ENCODE results near the gene COX18.

The COX18 gene

DNA sequence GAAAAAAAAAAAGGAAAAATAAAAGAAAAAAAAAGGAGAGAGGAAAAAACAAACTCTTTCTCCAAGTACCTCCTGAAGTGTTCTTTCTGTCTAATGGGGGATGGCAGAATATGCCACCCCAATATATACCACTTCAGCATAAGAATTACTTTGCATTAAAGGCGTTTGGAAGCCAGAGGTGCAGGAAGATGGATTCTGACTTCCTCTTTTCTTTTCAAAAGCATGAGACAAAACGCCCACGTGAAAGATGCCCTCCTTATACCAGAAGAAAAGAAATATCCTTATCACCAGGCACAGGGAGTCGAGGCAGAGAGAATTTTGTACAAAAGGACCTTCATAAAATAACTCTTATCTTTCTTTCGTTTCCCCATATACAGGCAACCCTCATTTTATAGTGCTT is 40.9 kb downstream of the COX18 start:
- DNase-seq (ENCODE audit: insufficient read length, low spot score) = no peak
- TF ChIP-seq SPI1 (IDR thresholded peaks at IDR 0.05; ENCODE audit: low read depth, low read length) (peak; percentile 80), POU2F2 (IDR thresholded peaks at IDR 0.05; ENCODE audit: low read depth, low read length) (no peak), TAF1 (IDR thresholded peaks at IDR 0.05; ENCODE audit: low read depth, low read length) (no peak), PAX5 (IDR thresholded peaks at IDR 0.05; ENCODE audit: insufficient read depth, low read length, severe bottlenecking) (no peak)
- FAIRE-seq = no peak

GRCh38 chr4:73021634-73022033 is 47.9 kb downstream of the COX18 start:
- peak; percentile 26 for DNase-seq (ENCODE audit: insufficient read length, low spot score)
- TF ChIP-seq POU2F2 (IDR thresholded peaks at IDR 0.05; ENCODE audit: low read depth, low read length) (no peak), TAF1 (IDR thresholded peaks at IDR 0.05; ENCODE audit: low read depth, low read length) (no peak), POLR2A (IDR thresholded peaks at IDR 0.05; ENCODE audit: low read depth, low read length) (no peak), PAX5 (IDR thresholded peaks at IDR 0.05; ENCODE audit: insufficient read depth, low read length, severe bottlenecking) (no peak), SPI1 (IDR thresholded peaks at IDR 0.05; ENCODE audit: low read depth, low read length) (no peak)
- FAIRE-seq = no peak

DNA sequence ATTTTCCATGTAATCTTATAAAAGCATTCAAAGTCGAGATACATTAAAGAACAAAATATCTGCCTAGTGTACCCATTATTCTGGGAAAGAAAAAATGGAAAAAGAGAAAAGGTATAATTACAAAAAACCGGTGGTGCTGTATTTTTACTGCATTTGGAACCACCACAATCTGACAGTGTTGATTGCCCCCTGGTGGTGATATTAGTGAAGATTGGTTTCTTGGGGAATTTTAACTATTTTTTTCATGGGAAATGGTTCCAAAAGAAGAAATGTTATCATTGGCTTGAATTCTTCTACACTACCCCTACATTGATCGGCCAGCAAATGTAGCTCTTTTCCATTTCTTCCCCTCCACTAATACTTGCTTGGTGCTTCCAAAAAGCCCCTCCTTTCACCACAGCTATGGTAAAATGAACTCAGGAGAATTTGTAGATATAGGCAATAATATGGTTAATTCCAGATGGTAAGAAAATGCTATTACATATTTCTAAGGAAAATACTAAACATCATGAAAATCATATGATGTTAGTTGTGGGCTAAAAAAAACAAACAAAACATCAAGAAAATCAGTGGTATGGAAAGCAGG is 50.0 kb downstream of the COX18 start:
- FAIRE-seq (no peak), DNase-seq (ENCODE audit: insufficient read length, low spot score) (peak; percentile 17)
- TF ChIP-seq TAF1 (IDR thresholded peaks at IDR 0.05; ENCODE audit: low read depth, low read length) = no peak
- TF ChIP-seq SPI1 (IDR thresholded peaks at IDR 0.05; ENCODE audit: low read depth, low read length) = no peak
- TF ChIP-seq PAX5 (IDR thresholded peaks at IDR 0.05; ENCODE audit: insufficient read depth, low read length, severe bottlenecking) = no peak
- no peak for TF ChIP-seq POLR2A (IDR thresholded peaks at IDR 0.05; ENCODE audit: low read depth, low read length)
- no peak for TF ChIP-seq POU2F2 (IDR thresholded peaks at IDR 0.05; ENCODE audit: low read depth, low read length)
- TF ChIP-seq POLR2AphosphoS5 (IDR thresholded peaks at IDR 0.05; ENCODE audit: low read depth, low read length) = no peak

DNA sequence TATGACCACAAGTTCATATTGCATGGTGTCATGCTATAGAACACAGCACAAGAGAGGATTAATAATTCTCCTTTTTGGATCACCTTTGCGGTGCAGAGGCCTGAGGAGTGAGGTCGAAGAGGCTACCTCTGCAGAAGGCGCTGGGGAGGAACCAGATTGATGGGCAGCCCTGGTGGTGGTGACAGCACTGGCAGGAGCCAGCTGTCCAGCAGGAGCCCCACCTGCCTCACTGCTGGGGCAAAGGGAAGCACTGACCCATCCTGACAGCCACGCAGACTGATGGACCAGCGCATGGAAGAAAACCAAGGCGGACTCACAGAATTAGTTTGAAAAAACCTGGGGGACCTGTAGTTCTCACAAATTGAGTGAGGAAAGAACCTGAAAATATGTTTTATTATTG is 50.9 kb downstream of the COX18 start:
- FAIRE-seq (no peak), DNase-seq (ENCODE audit: insufficient read length, low spot score) (no peak)
- no peak for TF ChIP-seq TAF1 (IDR thresholded peaks at IDR 0.05; ENCODE audit: low read depth, low read length)

DNA sequence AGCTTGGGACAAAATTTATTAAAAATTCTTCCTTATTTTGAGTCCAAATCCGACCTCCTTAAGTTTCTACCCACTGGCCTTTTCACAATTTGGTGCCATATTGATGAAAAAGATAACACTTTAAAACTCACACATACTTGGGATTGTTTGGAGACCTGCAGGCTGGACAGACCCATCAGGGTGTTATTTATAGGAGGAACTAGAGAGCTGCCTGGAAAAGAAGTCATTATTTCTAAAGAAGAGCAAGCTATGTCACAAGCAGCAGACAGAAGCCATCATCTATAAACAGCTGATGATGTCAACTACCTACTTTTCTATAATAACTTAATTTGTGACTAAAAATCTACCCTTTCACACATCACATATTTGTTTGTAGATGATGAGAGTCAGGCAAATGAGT is 56.2 kb downstream of the COX18 start:
- no peak for DNase-seq (ENCODE audit: insufficient read length, low spot score)
- no peak for TF ChIP-seq POLR2A (IDR thresholded peaks at IDR 0.05; ENCODE audit: low read depth, low read length)
- TF ChIP-seq SPI1 (IDR thresholded peaks at IDR 0.05; ENCODE audit: low read depth, low read length) = no peak
- TF ChIP-seq POLR2AphosphoS5 (IDR thresholded peaks at IDR 0.05; ENCODE audit: low read depth, low read length) = no peak
- no peak for TF ChIP-seq POU2F2 (IDR thresholded peaks at IDR 0.05; ENCODE audit: low read depth, low read length)
- no peak for TF ChIP-seq PAX5 (IDR thresholded peaks at IDR 0.05; ENCODE audit: insufficient read depth, low read length, severe bottlenecking)
- no peak for TF ChIP-seq TAF1 (IDR thresholded peaks at IDR 0.05; ENCODE audit: low read depth, low read length)
- no peak for FAIRE-seq

GRCh38 chr4:73012673-73013072 is 56.8 kb downstream of the COX18 start:
- FAIRE-seq = no peak
- TF ChIP-seq SPI1 (IDR thresholded peaks at IDR 0.05; ENCODE audit: low read depth, low read length) (no peak), PAX5 (IDR thresholded peaks at IDR 0.05; ENCODE audit: insufficient read depth, low read length, severe bottlenecking) (no peak), POLR2AphosphoS5 (IDR thresholded peaks at IDR 0.05; ENCODE audit: low read depth, low read length) (no peak), TAF1 (IDR thresholded peaks at IDR 0.05; ENCODE audit: low read depth, low read length) (no peak), POU2F2 (IDR thresholded peaks at IDR 0.05; ENCODE audit: low read depth, low read length) (no peak), POLR2A (IDR thresholded peaks at IDR 0.05; ENCODE audit: low read depth, low read length) (no peak)
- DNase-seq (ENCODE audit: insufficient read length, low spot score) = no peak

- TF ChIP-seq TAF1 (IDR thresholded peaks at IDR 0.05; ENCODE audit: low read depth, low read length) = no peak
- TF ChIP-seq PAX5 (IDR thresholded peaks at IDR 0.05; ENCODE audit: insufficient read depth, low read length, severe bottlenecking) = no peak
- TF ChIP-seq POLR2AphosphoS5 (IDR thresholded peaks at IDR 0.05; ENCODE audit: low read depth, low read length) = no peak
- TF ChIP-seq SPI1 (IDR thresholded peaks at IDR 0.05; ENCODE audit: low read depth, low read length) = no peak
- no peak for TF ChIP-seq POU2F2 (IDR thresholded peaks at IDR 0.05; ENCODE audit: low read depth, low read length)
- no peak for TF ChIP-seq POLR2A (IDR thresholded peaks at IDR 0.05; ENCODE audit: low read depth, low read length)
- FAIRE-seq = no peak
- DNase-seq (ENCODE audit: insufficient read length, low spot score) = no peak
These were observed 57.9 kb downstream of the COX18 start for GRCh38 chr4:73011629-73011985.

DNA sequence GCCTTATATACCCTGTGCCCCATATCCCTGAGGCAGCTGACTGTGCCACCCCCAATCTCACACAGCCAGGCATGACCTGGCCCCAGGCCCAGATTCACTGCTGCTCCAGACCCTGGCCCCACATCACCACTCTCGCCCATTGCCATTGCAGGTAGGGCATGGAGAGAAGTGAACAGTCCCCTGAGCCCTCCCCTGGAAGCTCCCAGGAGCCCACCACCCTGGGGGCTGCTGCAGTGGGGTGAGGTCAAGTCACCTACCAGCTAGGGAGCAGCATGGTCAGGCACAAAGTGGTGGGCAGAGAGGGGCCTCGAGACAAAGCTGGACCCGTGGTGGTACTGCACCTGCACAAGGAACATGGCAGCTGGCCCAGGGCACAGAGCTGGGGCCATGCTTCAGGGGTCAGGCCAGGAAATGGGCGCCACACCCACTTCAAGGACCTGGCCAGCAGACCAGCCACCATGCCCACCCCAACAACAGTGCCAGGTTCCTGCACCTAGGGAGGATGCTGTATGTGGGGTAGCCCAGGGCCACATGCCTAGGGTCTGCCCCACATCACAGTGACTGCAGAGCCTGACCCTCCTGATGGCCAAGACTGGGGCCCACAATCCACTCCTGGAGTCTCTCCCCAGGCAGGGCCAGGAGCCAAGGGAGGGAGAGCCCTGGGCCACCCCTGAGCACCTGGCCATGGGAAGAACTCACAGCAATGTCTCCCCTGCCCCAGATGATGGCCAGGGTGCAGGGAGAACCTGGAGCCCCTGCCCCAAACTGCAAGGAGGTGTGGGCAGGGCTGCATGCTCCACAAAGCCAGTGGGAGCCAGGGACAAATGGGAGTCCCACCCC is 58.5 kb downstream of the COX18 start:
- no peak for FAIRE-seq

DNA sequence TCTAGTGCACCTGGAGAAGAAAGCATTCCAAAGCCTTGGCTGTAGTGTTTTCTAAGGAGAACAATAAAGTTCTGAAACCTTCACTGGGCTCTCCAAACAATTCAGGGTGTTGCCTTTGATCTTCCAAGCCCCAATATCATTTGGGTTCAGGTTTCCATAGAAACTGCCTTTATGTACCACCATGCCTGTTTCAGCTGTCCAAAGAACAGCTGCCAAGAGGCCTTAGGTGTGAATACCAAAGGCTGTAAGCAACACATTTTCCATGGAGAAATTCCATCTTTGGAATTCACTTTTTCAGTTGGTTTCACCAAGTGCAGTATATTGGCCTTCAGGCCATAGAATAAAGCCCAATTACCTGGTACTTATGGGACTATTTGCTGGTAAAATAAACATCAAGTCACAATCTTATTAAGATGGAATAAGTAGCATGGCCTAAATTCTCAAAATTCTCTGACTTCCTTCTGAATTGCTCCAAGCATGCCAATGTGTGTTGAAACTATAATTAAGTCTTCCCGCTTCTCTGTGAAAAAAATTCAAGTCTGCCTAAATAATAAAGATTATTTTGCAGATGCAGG is 61.9 kb downstream of the COX18 start:
- FAIRE-seq = no peak

More for the DNA sequence above, 58.5 kb downstream of the COX18 start:
- TF ChIP-seq POLR2AphosphoS5 (IDR thresholded peaks at IDR 0.05; ENCODE audit: low read depth, low read length) = no peak
- TF ChIP-seq SPI1 (IDR thresholded peaks at IDR 0.05; ENCODE audit: low read depth, low read length) = no peak
- TF ChIP-seq POU2F2 (IDR thresholded peaks at IDR 0.05; ENCODE audit: low read depth, low read length) = no peak
- no peak for TF ChIP-seq POLR2A (IDR thresholded peaks at IDR 0.05; ENCODE audit: low read depth, low read length)
- no peak for TF ChIP-seq PAX5 (IDR thresholded peaks at IDR 0.05; ENCODE audit: insufficient read depth, low read length, severe bottlenecking)
- TF ChIP-seq TAF1 (IDR thresholded peaks at IDR 0.05; ENCODE audit: low read depth, low read length) = no peak
- DNase-seq (ENCODE audit: insufficient read length, low spot score) = no peak

More for the DNA sequence above, 61.9 kb downstream of the COX18 start:
- TF ChIP-seq TAF1 (IDR thresholded peaks at IDR 0.05; ENCODE audit: low read depth, low read length) (no peak), PAX5 (IDR thresholded peaks at IDR 0.05; ENCODE audit: insufficient read depth, low read length, severe bottlenecking) (no peak), POLR2A (IDR thresholded peaks at IDR 0.05; ENCODE audit: low read depth, low read length) (no peak), SPI1 (IDR thresholded peaks at IDR 0.05; ENCODE audit: low read depth, low read length) (no peak), POLR2AphosphoS5 (IDR thresholded peaks at IDR 0.05; ENCODE audit: low read depth, low read length) (no peak), POU2F2 (IDR thresholded peaks at IDR 0.05; ENCODE audit: low read depth, low read length) (no peak)
- DNase-seq (ENCODE audit: insufficient read length, low spot score) = no peak

Measured in GM12891 (cell line).